COLO668 (cell line): ENCODE data around the gene ARHGAP26.

ENCODE experiments used
- DNase-seq: peaks from one replicate; lab custom pipeline; 2025; ENCODE audit not compliant: unreplicated experiment; lab: John Stamatoyannopoulos, UW

The ARHGAP26 gene

GRCh38 chr5:143129910-143130612 lies 359.9 kb downstream of the ARHGAP26 start:
- no peak for DNase-seq

- DNase-seq: no peak
These were observed 360.6 kb downstream of the ARHGAP26 start for GRCh38 chr5:143130613-143131305.

GRCh38 chr5:143131972-143132371 lies 361.8 kb downstream of the ARHGAP26 start:
- DNase-seq: no peak

GRCh38 chr5:143132739-143133138 lies 362.6 kb downstream of the ARHGAP26 start:
- no peak for DNase-seq

GRCh38 chr5:143133721-143134120 lies 363.5 kb downstream of the ARHGAP26 start:
- DNase-seq: no peak

- DNase-seq: no peak
These were observed 364.1 kb downstream of the ARHGAP26 start for GRCh38 chr5:143134269-143134668.

GRCh38 chr5:143134900-143135299 lies 364.7 kb downstream of the ARHGAP26 start:
- no peak for DNase-seq

GRCh38 chr5:143135832-143136551 lies 365.8 kb downstream of the ARHGAP26 start:
- DNase-seq: peak; percentile 35

- no peak for DNase-seq
These were observed 368.7 kb downstream of the ARHGAP26 start for GRCh38 chr5:143138839-143139238.

GRCh38 chr5:143139585-143139984 lies 369.4 kb downstream of the ARHGAP26 start:
- no peak for DNase-seq

- peak; percentile 80 for DNase-seq
These were observed 370.5 kb downstream of the ARHGAP26 start for GRCh38 chr5:143140492-143141203.

- DNase-seq: no peak
These were observed 371.5 kb downstream of the ARHGAP26 start for GRCh38 chr5:143141652-143142051.

GRCh38 chr5:143142596-143143435 lies 372.6 kb downstream of the ARHGAP26 start:
- DNase-seq: peak; percentile 36

- DNase-seq: no peak
These were observed 373.8 kb downstream of the ARHGAP26 start for GRCh38 chr5:143143973-143144372.

- DNase-seq: no peak
These were observed 375.3 kb downstream of the ARHGAP26 start for GRCh38 chr5:143145243-143146160.

GRCh38 chr5:143146161-143146560 lies 376.0 kb downstream of the ARHGAP26 start:
- no peak for DNase-seq

GRCh38 chr5:143147383-143147782 lies 377.2 kb downstream of the ARHGAP26 start:
- no peak for DNase-seq

- DNase-seq: no peak
These were observed 377.7 kb downstream of the ARHGAP26 start for GRCh38 chr5:143147902-143148301.

- no peak for DNase-seq
These were observed 378.6 kb downstream of the ARHGAP26 start for GRCh38 chr5:143148771-143149170.
